MM.1S (cell line): ENCODE measurements around the gene PGF.

Source experiments
- DNase-seq: peaks from one replicate; pipeline ENCODE4 v3.0.0-alpha.2; 2015
- H2AFZ ChIP-seq: fragments of 300-600 bp; sonication (generic); 2 replicates; pipeline ENCODE4 v1.6.0; 2016; ENCODE audit warnings: antibody characterized with exemption, low read length
- H3F3A ChIP-seq: fragments of 300-600 bp; sonication (generic); 2 replicates; pipeline ENCODE4 v1.6.1; 2016; ENCODE audit warnings: mild to moderate bottlenecking, antibody characterized with exemption, low read length, moderate library complexity, mixed read lengths; ENCODE audit not compliant: insufficient read depth
- H3K27ac ChIP-seq: fragments of 300-600 bp; sonication (generic); 2 replicates; pipeline ENCODE4 v1.5.1; 2016; ENCODE audit warnings: mild to moderate bottlenecking, low read length
- H3K27me3 ChIP-seq: fragments of 300-600 bp; sonication (generic); replicated peaks from 2 replicates; pipeline ENCODE4 v1.6.0; 2016; ENCODE audit warnings: low read length; ENCODE audit not compliant: insufficient read depth
- H3K36me3 ChIP-seq: fragments of 300-600 bp; sonication (generic); replicated peaks from 2 replicates; pipeline ENCODE4 v1.6.1; 2016; ENCODE audit warnings: mild to moderate bottlenecking, low read length, mixed read lengths; ENCODE audit not compliant: insufficient read depth
- H3K4me1 ChIP-seq: fragments of 300-600 bp; sonication (generic); 2 replicates; pipeline ENCODE4 v1.6.1; 2016; ENCODE audit warnings: low read length, mixed read lengths
- H3K4me2 ChIP-seq: fragments of 300-600 bp; sonication (generic); 2 replicates; pipeline ENCODE4 v1.6.0; 2016; ENCODE audit warnings: low read depth, low read length
- H3K4me3 ChIP-seq: fragments of 300-600 bp; sonication (generic); 2 replicates; pipeline ENCODE4 v1.5.1; 2016; ENCODE audit warnings: low read length, mixed read lengths
- H3K79me2 ChIP-seq: fragments of 300-600 bp; sonication (generic); 2 replicates; pipeline ENCODE4 v1.6.1; 2016; ENCODE audit warnings: mixed run types, low read length, mixed read lengths
- H3K9ac ChIP-seq: fragments of 300-600 bp; sonication (generic); 2 replicates; pipeline ENCODE4 v1.6.1; 2016; ENCODE audit warnings: low read length, mixed read lengths
- H3K9me2 ChIP-seq: fragments of 300-600 bp; sonication (generic); replicated peaks from 2 replicates; pipeline ENCODE4 v1.6.1; 2016; ENCODE audit warnings: mild to moderate bottlenecking, low read length, mixed read lengths; ENCODE audit not compliant: insufficient read depth
- H3K9me3 ChIP-seq: fragments of 300-600 bp; sonication (generic); replicated peaks from 2 replicates; pipeline ENCODE4 v1.6.1; 2016; ENCODE audit warnings: mild to moderate bottlenecking, low read length, mixed read lengths; ENCODE audit not compliant: insufficient read depth
- H4K20me1 ChIP-seq: fragments of 300-600 bp; sonication (generic); 2 replicates; pipeline ENCODE4 v1.6.1; 2016; ENCODE audit warnings: mild to moderate bottlenecking, low read length, moderate library complexity, mixed read lengths; ENCODE audit not compliant: insufficient read depth
- CTCF ChIP-seq: fragments of 300-600 bp; sonication (generic); IDR thresholded peaks from 2 replicates; pipeline ENCODE4 v1.5.1; 2016; ENCODE audit warnings: antibody characterized with exemption, low read length, mixed read lengths
- EZH2 ChIP-seq: fragments of 300-600 bp; sonication (generic); optimal IDR thresholded peaks from 2 replicates; pipeline ENCODE3; 2017; ENCODE audit warnings: low read depth, mild to moderate bottlenecking, antibody characterized with exemption, low read length, mixed read lengths
- EZH2phosphoT487 ChIP-seq: fragments of 300-600 bp; sonication (generic); IDR thresholded peaks from 2 replicates; pipeline ENCODE4 v1.6.1; 2018; ENCODE audit warnings: antibody characterized with exemption, low read length

Gene PGF

GRCh38 chr14:74921987-74922751 lies 33.2 kb downstream of the PGF start:
- Histone ChIP-seq H3K36me3 (no peaks in the 10 kb centered on the region), H3F3A (no peaks in the 10 kb centered on the region), H3K4me3 (peak overlapping the region; percentile 74), H3K4me1 (no peaks in the 10 kb centered on the region), H3K27me3 (no peaks in the 10 kb centered on the region), H3K79me2 (no peaks in the 10 kb centered on the region), H2AFZ (peak overlapping the region; percentile 80), H3K27ac (no peak overlapping the region), H3K4me2 (peak overlapping the region; percentile 70), H3K9me3 (no peaks in the 10 kb centered on the region), H3K9me2 (no peaks in the 10 kb centered on the region), H4K20me1 (no peaks in the 10 kb centered on the region), H3K9ac (peak overlapping the region; percentile 72; the same call in 1 of the 2 replicates)
- no peak for DNase-seq
- no peak for TF ChIP-seq EZH2phosphoT487
- no peak for TF ChIP-seq CTCF
- no peak for TF ChIP-seq EZH2

- no peaks in the 10 kb centered on the region for H3F3A ChIP-seq
- H3K4me1 ChIP-seq, result no peaks in the 10 kb centered on the region
- no peak overlapping the region for H2AFZ ChIP-seq
- no peaks in the 10 kb centered on the region for H3K9me3 ChIP-seq
- H4K20me1 ChIP-seq, result no peaks in the 10 kb centered on the region
- H3K9ac ChIP-seq, result no peak overlapping the region
- no peak overlapping the region for H3K27ac ChIP-seq
- no peak overlapping the region for H3K4me2 ChIP-seq
- DNase-seq, result no peak
- no peaks in the 10 kb centered on the region for H3K36me3 ChIP-seq
- no peak for TF ChIP-seq EZH2
- no peak for TF ChIP-seq CTCF
- TF ChIP-seq EZH2phosphoT487, result no peak
- H3K27me3 ChIP-seq, result no peaks in the 10 kb centered on the region
- no peaks in the 10 kb centered on the region for H3K79me2 ChIP-seq
- H3K9me2 ChIP-seq, result no peaks in the 10 kb centered on the region
- H3K4me3 ChIP-seq, result no peak overlapping the region
Measured at GRCh38 chr14:74921053-74921620, 34.3 kb downstream of the PGF start.

- Histone ChIP-seq H2AFZ (no peak overlapping the region), H3K79me2 (no peaks in the 10 kb centered on the region), H3K9me3 (no peaks in the 10 kb centered on the region), H3K9ac (no peak overlapping the region), H3K9me2 (no peaks in the 10 kb centered on the region), H3K27me3 (no peaks in the 10 kb centered on the region), H3K36me3 (no peaks in the 10 kb centered on the region), H3K4me1 (no peaks in the 10 kb centered on the region), H3K4me3 (no peak overlapping the region), H3F3A (no peaks in the 10 kb centered on the region), H3K4me2 (no peak overlapping the region), H3K27ac (no peak overlapping the region), H4K20me1 (no peaks in the 10 kb centered on the region)
- TF ChIP-seq EZH2, result no peak
- TF ChIP-seq EZH2phosphoT487, result no peak
- no peak for TF ChIP-seq CTCF
- DNase-seq, result no peak
Measured at GRCh38 chr14:74920281-74920680, 35.1 kb downstream of the PGF start.
